HCT116 (cell line): ENCODE measurements around the gene FOXP1. TPM values are rescaled to one million over a fixed set of nuclear protein-coding genes. Genes with fewer than 3 reads are reported as not detected.

ENCODE experiments used
- ATAC-seq: fragments of 200-7000 bp; cut with Tn5 transposase; 2 replicates; pipeline ENCODE4 v1.9.1; 2020; ENCODE audit warnings: mild to moderate bottlenecking, moderate library complexity
- BruUV-seq: library from RNA; stranded (reverse); fragments of 400-500 nt; replicated peaks from 2 replicates; lab custom pipeline; 2021; lab: Mats Ljungman, UMichigan
- CTCF ChIA-PET: fragments of 300-600 bp; sonication (Branson Sonifier 250); formaldehyde crosslinking; loops from one replicate; lab custom pipeline; 2021; ENCODE audit warnings: antibody characterized with exemption; lab: Charles Lee
- POLR2A ChIA-PET: fragments of 300-600, 350-600 bp; sonication (Branson Sonifier 250); formaldehyde crosslinking; loops from one replicate; lab custom pipeline; 2021; ENCODE audit warnings: antibody characterized with exemption; lab: Charles Lee
- RAD21 ChIA-PET, 2 experiments: fragments of 300-600 bp; sonication (Branson Sonifier 250); formaldehyde crosslinking; loops; one replicate each; lab custom pipeline; 2023; ENCODE audit warnings: low total read pairs in 2 of 2; ENCODE audit not compliant: uncharacterized antibody in 2 of 2, unreplicated experiment in 2 of 2, low non-redundant PET in 1 of 2; lab: Charles Lee
- DNase-seq: peaks from one replicate; pipeline ENCODE4 v3.0.0-alpha.2; 2010; ENCODE audit warnings: low read depth, low spot score
- H2AFZ ChIP-seq: fragments of 200-600 bp; shearing (Covaris generic), sonication (generic); 2 replicates; pipeline ENCODE4 v1.6.1; 2017; ENCODE audit warnings: low read depth, mixed run types, mixed read lengths, antibody characterized with exemption, low read length; ENCODE audit not compliant: poor library complexity, severe bottlenecking
- H3K27ac ChIP-seq: 2 replicates; pipeline ENCODE4 v1.5.1; 2012; ENCODE audit warnings: low read depth, low read length
- H3K27me3 ChIP-seq: fragments of 200-600 bp; sonication (generic); 2 replicates; pipeline ENCODE4 v1.6.1; 2016; ENCODE audit warnings: mixed run types, low read length, mixed read lengths; ENCODE audit not compliant: insufficient read depth
- H3K36me3 ChIP-seq, 2 experiments: fragments of 200-500 bp in 1 of 2; fragments of 200-600 bp in 1 of 2; sonication (Bioruptor generic) in 1 of 2; sonication (generic) in 1 of 2; 2 replicates each; pipeline versions ENCODE4 v1.5.1 to v1.6.1; 2014 to 2016; ENCODE audit warnings: low read length in 2 of 2, inconsistent platforms in 1 of 2, mixed read lengths in 1 of 2, mixed run types in 1 of 2; ENCODE audit not compliant: insufficient read depth in 2 of 2, control insufficient read depth in 1 of 2
- H3K4me1 ChIP-seq, 2 experiments: fragments of 200-600 bp in 1 of 2; sonication (generic) in 1 of 2; 2 replicates each; pipeline versions ENCODE4 v1.5.1 to v1.6.1; 2012 to 2017; ENCODE audit warnings: low read length in 2 of 2, inconsistent platforms in 1 of 2, mild to moderate bottlenecking in 1 of 2, mixed read lengths in 1 of 2, mixed run types in 1 of 2, moderate library complexity in 1 of 2; ENCODE audit not compliant: insufficient read depth in 2 of 2, control insufficient read depth in 1 of 2
- H3K4me2 ChIP-seq: fragments of 200-600 bp; sonication (generic); 2 replicates; pipeline ENCODE4 v1.6.1; 2017; ENCODE audit warnings: mixed run types, low read length, mixed read lengths
- H3K4me3 ChIP-seq, 2 experiments: fragments of 200-600 bp in 1 of 2; sonication (generic) in 1 of 2; replicated peaks in 1 of 2; 2 replicates each; pipeline ENCODE4 v1.5.1; 2011 to 2016; ENCODE audit warnings: low read length in 2 of 2, control low read depth in 1 of 2, low read depth in 1 of 2, mild to moderate bottlenecking in 1 of 2, mixed read lengths in 1 of 2, mixed run types in 1 of 2
- H3K79me2 ChIP-seq: fragments of 200-600 bp; sonication (generic); 2 replicates; pipeline ENCODE4 v1.6.1; 2017; ENCODE audit warnings: mild to moderate bottlenecking, mixed run types, low read length, moderate library complexity, mixed read lengths; ENCODE audit not compliant: insufficient read depth
- H3K9ac ChIP-seq: fragments of 200-600 bp; sonication (generic); 2 replicates; pipeline ENCODE4 v1.6.1; 2016; ENCODE audit warnings: low read length, mixed read lengths
- H3K9me2 ChIP-seq: fragments of 200-600 bp; sonication (generic), shearing (Covaris generic); 2 replicates; pipeline ENCODE4 v1.6.1; 2017; ENCODE audit warnings: mixed run types, mild to moderate bottlenecking, moderate library complexity; ENCODE audit not compliant: insufficient read depth
- H3K9me3 ChIP-seq, 2 experiments: fragments of 200-500 bp in 1 of 2; fragments of 200-600 bp in 1 of 2; sonication (Bioruptor generic) in 1 of 2; sonication (generic) in 1 of 2; 2 replicates each; pipeline ENCODE4 v1.6.1; 2014 to 2017; ENCODE audit warnings: low read length in 2 of 2, mixed read lengths in 2 of 2, inconsistent platforms in 1 of 2, low read depth in 1 of 2, mild to moderate bottlenecking in 1 of 2, mixed run types in 1 of 2, moderate library complexity in 1 of 2; ENCODE audit not compliant: control insufficient read depth in 1 of 2, insufficient read depth in 1 of 2
- H4K20me1 ChIP-seq: fragments of 200-600 bp; sonication (generic), shearing (Covaris generic); 2 replicates; pipeline ENCODE4 v1.6.1; 2017; ENCODE audit warnings: mixed run types, mild to moderate bottlenecking, moderate library complexity; ENCODE audit not compliant: insufficient read depth
- CBX3 ChIP-seq: IDR thresholded peaks from 2 replicates; pipeline ENCODE4 v1.6.1; 2012; ENCODE audit warnings: low read depth
- ELF1 ChIP-seq: IDR thresholded peaks from 2 replicates; pipeline ENCODE4 v1.6.1; 2012; ENCODE audit warnings: low read depth, borderline replicate concordance
- EZH2 ChIP-seq: fragments of 200-600 bp; sonication (generic); IDR thresholded peaks from 2 replicates; pipeline ENCODE4 v1.6.1; 2017; ENCODE audit warnings: antibody characterized with exemption, mixed run types
- EZH2phosphoT487 ChIP-seq: fragments of 200-600 bp; IDR thresholded peaks from 2 replicates; pipeline ENCODE4 v1.6.1; 2018; ENCODE audit warnings: antibody characterized with exemption, borderline replicate concordance
- SIN3A ChIP-seq: IDR thresholded peaks from 2 replicates; pipeline ENCODE4 v1.6.1; 2012; ENCODE audit warnings: low read depth
- YY1 ChIP-seq: IDR thresholded peaks from 2 replicates; pipeline ENCODE4 v1.6.1; 2011; ENCODE audit warnings: low read length, low read depth, moderate library complexity, mild to moderate bottlenecking; ENCODE audit not compliant: insufficient replicate concordance; ENCODE audit errors: extremely low read depth
- ZFX ChIP-seq: fragments of 450-650 bp; IDR thresholded peaks from 2 replicates; pipeline ENCODE4 v1.6.1; 2017
- intact Hi-C: fragments of 100-400 bp; cut with micrococcal nuclease; formaldehyde crosslinking; loops from 2 replicates; pipeline ENCODE4 v1.10.0; 2022
- total RNA-seq: library from RNA; stranded (reverse); gene quantifications from one replicate; pipeline ENCODE4 v1.2.1, GENCODE V29; 2021; ENCODE audit not compliant: unreplicated experiment
- TF ChIP-seq, protein P1 (sequence below): IDR thresholded peaks from 2 replicates; pipeline ENCODE4 v1.6.1; 2012
- TF ChIP-seq, protein P2 (sequence below): IDR thresholded peaks from 2 replicates; pipeline ENCODE4 v1.6.1; 2012; ENCODE audit warnings: low read depth

The FOXP1 gene
- total RNA-seq, 1 experiment from 2014 or later, result 11.4 TPM

GRCh38 chr3:71087143-71088018, 496.1 kb downstream of the FOXP1 start (continued):
- TF ChIP-seq, protein P1, sequence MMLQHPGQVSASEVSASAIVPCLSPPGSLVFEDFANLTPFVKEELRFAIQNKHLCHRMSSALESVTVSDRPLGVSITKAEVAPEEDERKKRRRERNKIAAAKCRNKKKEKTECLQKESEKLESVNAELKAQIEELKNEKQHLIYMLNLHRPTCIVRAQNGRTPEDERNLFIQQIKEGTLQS, result no peak
- TF ChIP-seq ELF1, result no peak
- no peak for TF ChIP-seq CBX3
- no peak for TF ChIP-seq ZFX
- TF ChIP-seq YY1, result no peak
- TF ChIP-seq, protein P2, sequence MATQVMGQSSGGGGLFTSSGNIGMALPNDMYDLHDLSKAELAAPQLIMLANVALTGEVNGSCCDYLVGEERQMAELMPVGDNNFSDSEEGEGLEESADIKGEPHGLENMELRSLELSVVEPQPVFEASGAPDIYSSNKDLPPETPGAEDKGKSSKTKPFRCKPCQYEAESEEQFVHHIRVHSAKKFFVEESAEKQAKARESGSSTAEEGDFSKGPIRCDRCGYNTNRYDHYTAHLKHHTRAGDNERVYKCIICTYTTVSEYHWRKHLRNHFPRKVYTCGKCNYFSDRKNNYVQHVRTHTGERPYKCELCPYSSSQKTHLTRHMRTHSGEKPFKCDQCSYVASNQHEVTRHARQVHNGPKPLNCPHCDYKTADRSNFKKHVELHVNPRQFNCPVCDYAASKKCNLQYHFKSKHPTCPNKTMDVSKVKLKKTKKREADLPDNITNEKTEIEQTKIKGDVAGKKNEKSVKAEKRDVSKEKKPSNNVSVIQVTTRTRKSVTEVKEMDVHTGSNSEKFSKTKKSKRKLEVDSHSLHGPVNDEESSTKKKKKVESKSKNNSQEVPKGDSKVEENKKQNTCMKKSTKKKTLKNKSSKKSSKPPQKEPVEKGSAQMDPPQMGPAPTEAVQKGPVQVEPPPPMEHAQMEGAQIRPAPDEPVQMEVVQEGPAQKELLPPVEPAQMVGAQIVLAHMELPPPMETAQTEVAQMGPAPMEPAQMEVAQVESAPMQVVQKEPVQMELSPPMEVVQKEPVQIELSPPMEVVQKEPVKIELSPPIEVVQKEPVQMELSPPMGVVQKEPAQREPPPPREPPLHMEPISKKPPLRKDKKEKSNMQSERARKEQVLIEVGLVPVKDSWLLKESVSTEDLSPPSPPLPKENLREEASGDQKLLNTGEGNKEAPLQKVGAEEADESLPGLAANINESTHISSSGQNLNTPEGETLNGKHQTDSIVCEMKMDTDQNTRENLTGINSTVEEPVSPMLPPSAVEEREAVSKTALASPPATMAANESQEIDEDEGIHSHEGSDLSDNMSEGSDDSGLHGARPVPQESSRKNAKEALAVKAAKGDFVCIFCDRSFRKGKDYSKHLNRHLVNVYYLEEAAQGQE, result no peak

DNA sequence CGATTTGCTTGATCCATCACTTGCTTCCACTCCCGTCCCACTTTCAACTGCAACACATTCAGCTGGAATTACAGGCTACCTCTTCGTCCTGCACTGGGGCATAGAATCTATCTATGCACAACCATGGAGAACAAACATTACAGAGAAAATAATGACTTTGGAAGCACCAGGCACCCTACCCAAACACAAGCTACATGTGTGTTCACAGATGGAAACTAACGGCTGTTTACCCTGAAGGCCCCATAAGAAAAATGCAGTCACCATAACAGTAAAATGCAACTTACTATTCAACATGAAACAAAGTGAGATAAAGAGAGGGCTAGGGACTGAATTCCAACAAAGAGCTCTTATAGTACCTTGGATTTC, 496.8 kb downstream of the FOXP1 start:
- Histone ChIP-seq H3K4me2 (no peak overlapping the region), H3K4me3 (no peak overlapping the region), H3K9me3 (peaks cover 0 to 3% of the 10 kb centered on the region in 2 experiments; a peak in 1 of 4 replicates), H3K36me3 (no peaks in the 10 kb centered on the region), H3K27ac (no peak overlapping the region), H3K9ac (no peak overlapping the region), H3K79me2 (no peaks in the 10 kb centered on the region), H2AFZ (no peak overlapping the region), H4K20me1 (no peaks in the 10 kb centered on the region), H3K4me1 (no peaks in the 10 kb centered on the region), H3K27me3 (no peaks in the 10 kb centered on the region), H3K9me2 (no peaks in the 10 kb centered on the region)
- ChIA-PET POLR2A (no interaction called here), CTCF (no interaction called here), RAD21 (no interaction called here)
- intact Hi-C loops, result no loop called here
- no peak for DNase-seq
- BruUV-seq, result no TSS peak
- no peak for TF ChIP-seq EZH2phosphoT487
- no peak for TF ChIP-seq CBX3
- no peak for TF ChIP-seq SIN3A
- TF ChIP-seq EZH2, result no peak
- no peak for TF ChIP-seq YY1
- TF ChIP-seq ZFX, result no peak
- no peak for ATAC-seq
